K562 (cell line): ENCODE data around the gene PTPN7. TPM values are rescaled to one million over a fixed set of nuclear protein-coding genes. Genes with fewer than 3 reads are reported as not detected.

Experiments
- ARID1B ChIP-seq: fragments of 450-650 bp; IDR thresholded peaks from 2 replicates; pipeline ENCODE4 v1.6.1; 2016; ENCODE audit warnings: antibody characterized with exemption, mild to moderate bottlenecking, inconsistent platforms
- ATF7 ChIP-seq: fragments of 450-650 bp; IDR thresholded peaks from 2 replicates; pipeline ENCODE4 v1.7.1; 2014; ENCODE audit warnings: mild to moderate bottlenecking, moderate library complexity
- CBX3 ChIP-seq, 2 experiments: IDR thresholded peaks; 1 replicate in 1 of 2; 2 replicates in 1 of 2; pipeline ENCODE4 v1.6.1; 2012; ENCODE audit warnings: inconsistent platforms in 2 of 2, low read length in 2 of 2, borderline replicate concordance in 1 of 2, control low read depth in 1 of 2
- DEAF1 ChIP-seq: fragments of 450-650 bp; formaldehyde crosslinking; IDR thresholded peaks from 2 replicates; pipeline ENCODE4 v1.4.0; 2020; ENCODE audit warnings: mild to moderate bottlenecking, moderate library complexity
- DPF2 ChIP-seq: fragments of 450-650 bp; IDR thresholded peaks from 2 replicates; pipeline ENCODE4 v1.6.1; 2016
- ETV1 ChIP-seq: fragments of 450-650 bp; conservative IDR thresholded peaks from 2 replicates; pipeline ENCODE4 v1.6.1; 2016; ENCODE audit warnings: missing genetic modification characterization, control low read depth, low read depth, missing compliant biosample characterization
- HDAC1 ChIP-seq, 2 experiments: fragments of 450-650 bp; IDR thresholded peaks; 2 replicates each; pipeline ENCODE4 v1.6.1; 2016 to 2017; ENCODE audit warnings: inconsistent platforms in 1 of 2, mild to moderate bottlenecking in 1 of 2, moderate library complexity in 1 of 2
- HLTF ChIP-seq: fragments of 450-650 bp; IDR thresholded peaks from 2 replicates; pipeline ENCODE4 v1.6.1; 2016
- HMG20A ChIP-seq: fragments of 450-650 bp; formaldehyde crosslinking; conservative IDR thresholded peaks from 2 replicates; pipeline ENCODE4 v1.4.0; 2020; ENCODE audit warnings: mild to moderate bottlenecking, mixed read lengths
- IRF9 ChIP-seq: fragments of 450-650 bp; IDR thresholded peaks from 2 replicates; pipeline ENCODE4 v1.6.1; 2016; ENCODE audit warnings: missing biosample characterization, missing genetic modification characterization
- SAFB2 ChIP-seq: fragments of 200-400 bp; formaldehyde crosslinking; IDR thresholded peaks from 2 replicates; pipeline ENCODE4 v1.6.1; 2018; ENCODE audit warnings: borderline replicate concordance, low read length, low read depth, moderate library complexity; ENCODE audit not compliant: severe bottlenecking
- SIN3A ChIP-seq, 2 experiments: fragments of 150-350 bp in 1 of 2; IDR thresholded peaks; 2 replicates each; pipeline ENCODE4 v1.6.1; 2011 to 2016; ENCODE audit warnings: borderline replicate concordance in 2 of 2, low read depth in 2 of 2, low read length in 2 of 2, mild to moderate bottlenecking in 2 of 2, moderate library complexity in 2 of 2; ENCODE audit not compliant: control insufficient read depth in 1 of 2
- SP1 ChIP-seq: sonication (generic); formaldehyde crosslinking; IDR thresholded peaks from 2 replicates; pipeline ENCODE4 v1.8.1; 2022; ENCODE audit warnings: mild to moderate bottlenecking, missing genetic modification reagents
- SRF ChIP-seq, 2 experiments: fragments of 250-450, 450-650 bp in 1 of 2; sonication (Bioruptor Pico) in 1 of 2; sonication (generic) in 1 of 2; formaldehyde crosslinking; IDR thresholded peaks; 2 replicates each; pipeline versions ENCODE4 v1.5.0 to v1.5.1; 2020 to 2022; ENCODE audit warnings: mild to moderate bottlenecking in 1 of 2, missing genetic modification reagents in 1 of 2
- TAF15 ChIP-seq: fragments of 200-400 bp; formaldehyde crosslinking; IDR thresholded peaks from 2 replicates; pipeline ENCODE4 v1.6.1; 2017; ENCODE audit warnings: mild to moderate bottlenecking, low read depth, low read length, moderate library complexity
- TARDBP ChIP-seq: fragments of 450-650 bp; IDR thresholded peaks from 2 replicates; pipeline ENCODE4 v1.6.1; 2016
- TEAD2 ChIP-seq: fragments of 450-650 bp; IDR thresholded peaks from 2 replicates; pipeline ENCODE4 v1.6.1; 2016; ENCODE audit warnings: missing genetic modification characterization, control low read depth, missing compliant biosample characterization
- TEAD4 ChIP-seq, 2 experiments: sonication (generic) in 1 of 2; formaldehyde crosslinking in 1 of 2; IDR thresholded peaks; 2 replicates each; pipeline versions ENCODE4 v1.6.1 to v1.8.0; 2012 to 2022; ENCODE audit warnings: borderline replicate concordance in 1 of 2, inconsistent platforms in 1 of 2, low read length in 1 of 2, mild to moderate bottlenecking in 1 of 2, missing genetic modification reagents in 1 of 2
- ZBTB12 ChIP-seq: fragments of 250-450 bp; sonication (Bioruptor Pico); IDR thresholded peaks from 2 replicates; pipeline ENCODE4 v1.4.0; 2020
- ZBTB17 ChIP-seq: fragments of 450-650 bp; formaldehyde crosslinking; IDR thresholded peaks from 2 replicates; pipeline ENCODE4 v1.4.0; 2020; ENCODE audit warnings: mild to moderate bottlenecking
- ZNF384 ChIP-seq: IDR thresholded peaks from 2 replicates; pipeline ENCODE4 v1.6.1; 2012; ENCODE audit warnings: low read depth, low read length, improper control_type of control experiment
- ZNF644 ChIP-seq: fragments of 200-800 bp; sonication (Bioruptor generic); IDR thresholded peaks from 2 replicates; pipeline ENCODE4 v1.6.1; 2016; ENCODE audit warnings: low read depth, missing genetic modification characterization, missing compliant biosample characterization
- polyA plus RNA-seq, 8 experiments: library from polyadenylated mRNA; depleted of rRNA in 4 of 8; stranded (reverse) in 5 of 8; unstranded in 3 of 8; fragments of >200 nt; fragmentation: Nextera tagmentation in 2 of 8; fragmentation: Illumina TruSeq in 1 of 8; extraction: Ambion mirVana in 2 of 8; extraction: Trizol in 1 of 8; gene quantifications; 2 replicates each; pipeline versions ENCODE4 v1.2.1 to v1.2.3, GENCODE V29; 2011 to 2014; ENCODE audit warnings: inconsistent platforms in 1 of 8, missing spikeins in 1 of 8
- total RNA-seq, 7 experiments: library from RNA; depleted of rRNA in 6 of 7; stranded (reverse); fragments of >200 nt in 6 of 7; fragmentation: Illumina TruSeq in 2 of 7; extraction: Trizol in 2 of 7; gene quantifications; 2 replicates each; pipeline versions ENCODE4 v1.2.1 to v1.2.3, GENCODE V29; 2011 to 2021; ENCODE audit warnings: low replicate concordance in 1 of 7
- TF ChIP-seq, protein P1 (sequence below), 3 experiments: IDR thresholded peaks in 2 of 3; conservative IDR thresholded peaks in 1 of 3; 2 replicates each; pipeline ENCODE4 v1.5.1; 2011 to 2012; ENCODE audit warnings: low read length in 3 of 3, mild to moderate bottlenecking in 3 of 3, control low read depth in 2 of 3, improper control_type of control experiment in 1 of 3, inconsistent platforms in 1 of 3, low read depth in 1 of 3, mixed read lengths in 1 of 3, moderate library complexity in 1 of 3; ENCODE audit not compliant: insufficient read depth in 2 of 3

PTPN7 gene
- total and polyA plus RNA-seq, 9 of the 15 experiments (the other 6 are each of a cell fraction or from before 2014, with no cell fraction given), result 18.7 to 144 (median 120) TPM

DNA sequence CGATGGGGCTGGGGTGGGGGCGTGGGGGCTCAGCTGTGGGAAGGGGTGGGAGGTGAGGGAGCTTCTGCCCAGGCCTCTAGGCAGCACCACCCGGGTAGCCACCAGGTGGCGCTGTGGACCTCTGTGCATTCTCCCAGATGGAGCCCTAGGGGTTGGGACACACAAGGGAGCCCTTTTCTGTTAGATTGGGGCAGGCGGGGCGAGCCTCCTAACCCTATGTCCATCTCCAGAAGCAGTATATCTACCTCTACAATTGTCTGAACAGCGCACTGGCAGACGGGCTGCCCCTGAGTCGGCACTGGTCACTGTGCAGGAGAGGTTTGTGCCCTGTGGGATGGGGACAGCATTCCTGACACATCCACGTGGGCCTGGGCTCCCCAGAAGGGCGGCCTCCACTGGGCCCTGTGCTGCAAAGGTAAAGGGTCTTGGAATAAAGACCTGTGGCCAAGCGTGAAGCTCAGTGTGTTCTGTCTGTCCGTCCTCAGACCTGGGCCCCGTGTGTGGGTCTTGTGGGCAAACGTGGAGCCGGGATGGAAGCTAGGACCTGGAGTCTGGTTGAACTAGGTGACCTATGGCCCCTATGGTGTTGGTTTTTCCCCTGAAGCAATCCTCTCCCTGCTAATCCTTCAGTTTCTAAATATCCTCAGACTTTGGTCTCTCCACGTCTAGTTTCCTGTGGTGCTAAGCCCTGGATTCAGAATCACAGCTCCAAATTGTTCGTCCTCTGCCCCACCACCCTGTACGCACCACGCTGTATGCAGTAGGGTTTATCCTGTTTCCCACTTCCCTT lies 28.8 kb upstream of the PTPN7 start (continued):
- TF ChIP-seq ATF7 (no peak), DEAF1 (CRISPR knock-in tag) (no peak), ZNF644 (tag) (no peak), ARID1B (no peak), ZBTB17 (CRISPR knock-in tag) (peak; percentile 52; the same call in 1 of the 2 replicates), HDAC1 (IDR thresholded peaks at IDR 0.05) (no peak), SIN3A (IDR thresholded peaks at IDR 0.05; ENCODE audit: borderline replicate concordance in 2 of 2, control insufficient read depth in 1 of 2, low read depth in 2 of 2, low read length in 2 of 2) (no peak), ZBTB12 (no peak), SP1 (CRISPR knock-in tag) (no peak), ZNF384 (no peak), HMG20A (CRISPR knock-in tag) (no peak), HLTF (no peak), ETV1 (no peak), CBX3 (IDR thresholded peaks at IDR 0.05; ENCODE audit: borderline replicate concordance in 1 of 2, low read length in 2 of 2) (no peak), TEAD2 (tag) (no peak), SRF (CRISPR knock-in tag; IDR thresholded peaks at IDR 0.05) (no peak), TEAD4 (IDR thresholded peaks at IDR 0.05; ENCODE audit: low read length) (0 out of 2 replicates have a peak, but pooled peaks have one; percentile 24), TEAD4 (CRISPR knock-in tag; IDR thresholded peaks at IDR 0.05; ENCODE audit: borderline replicate concordance) (no peak), TARDBP (no peak), IRF9 (tag) (no peak), TAF15 (no peak), SAFB2 (no peak), DPF2 (no peak)
- TF ChIP-seq, protein P1, sequence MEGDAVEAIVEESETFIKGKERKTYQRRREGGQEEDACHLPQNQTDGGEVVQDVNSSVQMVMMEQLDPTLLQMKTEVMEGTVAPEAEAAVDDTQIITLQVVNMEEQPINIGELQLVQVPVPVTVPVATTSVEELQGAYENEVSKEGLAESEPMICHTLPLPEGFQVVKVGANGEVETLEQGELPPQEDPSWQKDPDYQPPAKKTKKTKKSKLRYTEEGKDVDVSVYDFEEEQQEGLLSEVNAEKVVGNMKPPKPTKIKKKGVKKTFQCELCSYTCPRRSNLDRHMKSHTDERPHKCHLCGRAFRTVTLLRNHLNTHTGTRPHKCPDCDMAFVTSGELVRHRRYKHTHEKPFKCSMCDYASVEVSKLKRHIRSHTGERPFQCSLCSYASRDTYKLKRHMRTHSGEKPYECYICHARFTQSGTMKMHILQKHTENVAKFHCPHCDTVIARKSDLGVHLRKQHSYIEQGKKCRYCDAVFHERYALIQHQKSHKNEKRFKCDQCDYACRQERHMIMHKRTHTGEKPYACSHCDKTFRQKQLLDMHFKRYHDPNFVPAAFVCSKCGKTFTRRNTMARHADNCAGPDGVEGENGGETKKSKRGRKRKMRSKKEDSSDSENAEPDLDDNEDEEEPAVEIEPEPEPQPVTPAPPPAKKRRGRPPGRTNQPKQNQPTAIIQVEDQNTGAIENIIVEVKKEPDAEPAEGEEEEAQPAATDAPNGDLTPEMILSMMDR (IDR thresholded peaks at IDR 0.05 in 2 of 3, conservative IDR thresholded peaks at IDR 0.05 in 1 of 3; ENCODE audit: insufficient read depth in 2 of 3, low read depth in 1 of 3, low read length in 3 of 3), result peak; percentile 66 to 86 (median 76)
